Measurements from ENCODE around the gene FAM24A.

- TF ChIP-seq, protein P1, sequence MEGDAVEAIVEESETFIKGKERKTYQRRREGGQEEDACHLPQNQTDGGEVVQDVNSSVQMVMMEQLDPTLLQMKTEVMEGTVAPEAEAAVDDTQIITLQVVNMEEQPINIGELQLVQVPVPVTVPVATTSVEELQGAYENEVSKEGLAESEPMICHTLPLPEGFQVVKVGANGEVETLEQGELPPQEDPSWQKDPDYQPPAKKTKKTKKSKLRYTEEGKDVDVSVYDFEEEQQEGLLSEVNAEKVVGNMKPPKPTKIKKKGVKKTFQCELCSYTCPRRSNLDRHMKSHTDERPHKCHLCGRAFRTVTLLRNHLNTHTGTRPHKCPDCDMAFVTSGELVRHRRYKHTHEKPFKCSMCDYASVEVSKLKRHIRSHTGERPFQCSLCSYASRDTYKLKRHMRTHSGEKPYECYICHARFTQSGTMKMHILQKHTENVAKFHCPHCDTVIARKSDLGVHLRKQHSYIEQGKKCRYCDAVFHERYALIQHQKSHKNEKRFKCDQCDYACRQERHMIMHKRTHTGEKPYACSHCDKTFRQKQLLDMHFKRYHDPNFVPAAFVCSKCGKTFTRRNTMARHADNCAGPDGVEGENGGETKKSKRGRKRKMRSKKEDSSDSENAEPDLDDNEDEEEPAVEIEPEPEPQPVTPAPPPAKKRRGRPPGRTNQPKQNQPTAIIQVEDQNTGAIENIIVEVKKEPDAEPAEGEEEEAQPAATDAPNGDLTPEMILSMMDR (conservative IDR thresholded peaks at IDR 0.05 in 1 of 2, IDR thresholded peaks at IDR 0.05 in 1 of 2; ENCODE audit: low read depth in 1 of 2, low read length in 2 of 2), result no peak
- no peak for TF ChIP-seq EZH2 (IDR thresholded peaks at IDR 0.05; ENCODE audit: low read length, missing control alignments)
Observed at GRCh38 chr10:122863216-122864193, 46.9 kb upstream of the FAM24A start.

Data from fibroblast of lung (primary cell).